Jurkat, Clone E6-1 (cell line): ENCODE measurements around the gene SCN4B.

Experiments
- DNase-seq: peaks from one replicate; pipeline ENCODE4 v3.0.0-alpha.2; 2011; ENCODE audit warnings: low read depth, low spot score
- H3K4me3 ChIP-seq: 2 replicates; pipeline ENCODE4 v1.5.1; 2011; ENCODE audit warnings: mild to moderate bottlenecking, low read length, control low read depth, moderate library complexity

Gene SCN4B

GRCh38 chr11:118084247-118084646, 68.4 kb downstream of the SCN4B start:
- no peak overlapping the region for H3K4me3 ChIP-seq
- DNase-seq: no peak
